HT1080 (cell line): ENCODE measurements around the gene LRRC4B. TPM values are rescaled to one million over a fixed set of nuclear protein-coding genes. Genes with fewer than 3 reads are reported as not detected.

ENCODE experiments used
- DNase-seq: peaks from one replicate; pipeline ENCODE4 v3.0.0-alpha.2; 2015; ENCODE audit warnings: low read depth
- total RNA-seq: library from RNA; depleted of rRNA; stranded (reverse); fragments of >200 nt; shearing (Covaris generic); gene quantifications from 2 replicates; pipeline ENCODE4 v1.2.3, GENCODE V29; 2014

Gene LRRC4B
- total RNA-seq, 1 experiment from 2014 or later = 0.08 TPM

GRCh38 chr19:50554212-50554611, 14.0 kb downstream of the LRRC4B start:
- DNase-seq = no peak

- no peak for DNase-seq
These were observed 15.0 kb downstream of the LRRC4B start for GRCh38 chr19:50553134-50553703.

- no peak for DNase-seq
These were observed 15.7 kb downstream of the LRRC4B start for GRCh38 chr19:50552540-50552939.

GRCh38 chr19:50551715-50552187, 16.5 kb downstream of the LRRC4B start:
- no peak for DNase-seq

GRCh38 chr19:50551034-50551714, 17.1 kb downstream of the LRRC4B start:
- no peak for DNase-seq

GRCh38 chr19:50550594-50550966, 17.7 kb downstream of the LRRC4B start:
- no peak for DNase-seq

GRCh38 chr19:50549927-50550593, 18.2 kb downstream of the LRRC4B start:
- no peak for DNase-seq

- no peak for DNase-seq
These were observed 18.9 kb downstream of the LRRC4B start for GRCh38 chr19:50549059-50549926.

GRCh38 chr19:50548191-50549058, 19.8 kb downstream of the LRRC4B start:
- no peak for DNase-seq

- no peak for DNase-seq
These were observed 20.6 kb downstream of the LRRC4B start for GRCh38 chr19:50547385-50548190.

- no peak for DNase-seq
These were observed 21.6 kb downstream of the LRRC4B start for GRCh38 chr19:50546527-50547221.

GRCh38 chr19:50542943-50543342, 25.3 kb downstream of the LRRC4B start:
- DNase-seq = no peak

- DNase-seq = peak; percentile 80
These were observed 30.4 kb downstream of the LRRC4B start for GRCh38 chr19:50537769-50538230.

- DNase-seq = no peak
These were observed 30.9 kb downstream of the LRRC4B start for GRCh38 chr19:50537306-50537685.

GRCh38 chr19:50536662-50537305, 31.5 kb downstream of the LRRC4B start:
- DNase-seq = no peak

GRCh38 chr19:50535672-50536187, 32.5 kb downstream of the LRRC4B start:
- no peak for DNase-seq

GRCh38 chr19:50534478-50534877, 33.8 kb downstream of the LRRC4B start:
- DNase-seq = no peak

GRCh38 chr19:50532952-50533351, 35.3 kb downstream of the LRRC4B start:
- DNase-seq = no peak
